Neutrophil (primary cell): Measurements from ENCODE around the gene NR2F1-AS1.
"Not testable (repeated sequence)": the region's sequence is repeated elsewhere in the genome, so short reads cannot be mapped to it uniquely, and the experiment has no call there.

Source experiments
- H3K27ac ChIP-seq: fragments of 200-600 bp; sonication (generic); 2 replicates; pipeline ENCODE4 v1.5.1; 2016; ENCODE audit warnings: mild to moderate bottlenecking, moderate library complexity
- H3K27me3 ChIP-seq: fragments of 200-600 bp; sonication (generic); 2 replicates; pipeline ENCODE4 v1.6.0; 2016; ENCODE audit warnings: mild to moderate bottlenecking
- H3K36me3 ChIP-seq: fragments of 200-600 bp; sonication (generic); 2 replicates; pipeline ENCODE4 v1.5.1; 2017
- H3K4me1 ChIP-seq, 2 experiments: fragments of 200-600 bp in 1 of 2; sonication (generic) in 1 of 2; 1 replicate in 1 of 2; 2 replicates in 1 of 2; pipeline versions ENCODE4 v1.5.1 to v1.6.1; 2013 to 2016; ENCODE audit warnings: low read depth in 1 of 2, low read length in 1 of 2, mild to moderate bottlenecking in 1 of 2, moderate library complexity in 1 of 2; ENCODE audit not compliant: control insufficient read depth in 1 of 2, insufficient read depth in 1 of 2
- H3K4me3 ChIP-seq, 2 experiments: fragments of 200-600 bp in 1 of 2; sonication (generic) in 1 of 2; 1 replicate in 1 of 2; 2 replicates in 1 of 2; pipeline ENCODE4 v1.5.1; 2013 to 2016; ENCODE audit warnings: low read depth in 1 of 2, low read length in 1 of 2, mild to moderate bottlenecking in 1 of 2, moderate library complexity in 1 of 2
- H3K9me3 ChIP-seq: fragments of 200-600 bp; sonication (generic); 2 replicates; pipeline ENCODE4 v1.5.1; 2016
- CTCF ChIP-seq: fragments of 200-600 bp; sonication (generic); IDR thresholded peaks from 2 replicates; pipeline ENCODE4 v1.5.1; 2016; ENCODE audit warnings: antibody characterized with exemption

Gene NR2F1-AS1

GRCh38 chr5:93395971-93396379 lies 185.0 kb downstream of the NR2F1-AS1 start:
- H3K36me3 ChIP-seq, result no peaks in the 10 kb centered on the region
- no peaks in the 10 kb centered on the region for H3K9me3 ChIP-seq
- no peak overlapping the region for H3K27ac ChIP-seq
- H3K4me1 ChIP-seq, result no peaks in the 10 kb centered on the region
- TF ChIP-seq CTCF, result no peak
- H3K27me3 ChIP-seq, result no peaks in the 10 kb centered on the region
- H3K4me3 ChIP-seq, result no peak overlapping the region

- no peaks in the 10 kb centered on the region for H3K9me3 ChIP-seq
- H3K36me3 ChIP-seq, result no peaks in the 10 kb centered on the region
- H3K27ac ChIP-seq, result no peak overlapping the region
- no peaks in the 10 kb centered on the region for H3K27me3 ChIP-seq
- no peaks in the 10 kb centered on the region for H3K4me1 ChIP-seq
- H3K4me3 ChIP-seq, result no peak overlapping the region
- TF ChIP-seq CTCF, result no peak
Observed at GRCh38 chr5:93395010-93395409, 186.0 kb downstream of the NR2F1-AS1 start.

GRCh38 chr5:93394301-93394700 lies 186.7 kb downstream of the NR2F1-AS1 start:
- no peak overlapping the region for H3K4me3 ChIP-seq
- H3K9me3 ChIP-seq, result no peaks in the 10 kb centered on the region
- no peaks in the 10 kb centered on the region for H3K36me3 ChIP-seq
- no peak for TF ChIP-seq CTCF
- H3K4me1 ChIP-seq, result no peaks in the 10 kb centered on the region
- no peak overlapping the region for H3K27ac ChIP-seq
- H3K27me3 ChIP-seq, result no peaks in the 10 kb centered on the region

- not testable (repeated sequence) for H3K4me1 ChIP-seq, H3K9me3 ChIP-seq, H3K4me3 ChIP-seq, H3K36me3 ChIP-seq, H3K27me3 ChIP-seq, H3K27ac ChIP-seq
Observed at GRCh38 chr5:93391169-93391568, 189.8 kb downstream of the NR2F1-AS1 start.

GRCh38 chr5:93385655-93386054 lies 195.4 kb downstream of the NR2F1-AS1 start:
- no peak overlapping the region for H3K4me3 ChIP-seq
- H3K9me3 ChIP-seq, result no peaks in the 10 kb centered on the region
- no peaks in the 10 kb centered on the region for H3K36me3 ChIP-seq
- no peaks in the 10 kb centered on the region for H3K4me1 ChIP-seq
- TF ChIP-seq CTCF, result no peak
- no peak overlapping the region for H3K27ac ChIP-seq
- no peaks in the 10 kb centered on the region for H3K27me3 ChIP-seq

GRCh38 chr5:93384995-93385394 lies 196.0 kb downstream of the NR2F1-AS1 start:
- no peaks in the 10 kb centered on the region for H3K36me3 ChIP-seq
- no peaks in the 10 kb centered on the region for H3K9me3 ChIP-seq
- no peak overlapping the region for H3K27ac ChIP-seq
- H3K27me3 ChIP-seq, result no peaks in the 10 kb centered on the region
- no peaks in the 10 kb centered on the region for H3K4me1 ChIP-seq
- H3K4me3 ChIP-seq, result no peak overlapping the region
- TF ChIP-seq CTCF, result no peak
